Posterior vena cava (tissue), 2 donors: ENCODE measurements around the gene G6PC2. TPM values are rescaled to one million over a fixed set of nuclear protein-coding genes. Genes with fewer than 3 reads are reported as not detected.

Experiments
- DNase-seq: peaks from one replicate; pipeline ENCODE4 v3.0.0-alpha.2; 2020; ENCODE audit warnings: low spot score
- intact Hi-C, 2 donors: fragments of 100-400 bp; cut with DNase I; formaldehyde crosslinking; loops; one replicate each; pipeline versions ENCODE4 v1.14.1 to v1.14.2; 2022 to 2023
- total RNA-seq, 2 donors: library from RNA; stranded (reverse); fragmentation: NEBNext Ultra II Directional; extraction: Animal tissue kit (Norgen Biotek cat#: 25700); gene quantifications; one replicate each; pipeline ENCODE4 v1.2.1, GENCODE V29; 2021
- donor health status: DM: yes; HTN: yes; CAD: no.
- donor health status: DM: yes; HTN: yes; CAD: no.

G6PC2 gene
- total RNA-seq, 2 donors from 2014 or later: 0.14 TPM; not detected in 1

DNA sequence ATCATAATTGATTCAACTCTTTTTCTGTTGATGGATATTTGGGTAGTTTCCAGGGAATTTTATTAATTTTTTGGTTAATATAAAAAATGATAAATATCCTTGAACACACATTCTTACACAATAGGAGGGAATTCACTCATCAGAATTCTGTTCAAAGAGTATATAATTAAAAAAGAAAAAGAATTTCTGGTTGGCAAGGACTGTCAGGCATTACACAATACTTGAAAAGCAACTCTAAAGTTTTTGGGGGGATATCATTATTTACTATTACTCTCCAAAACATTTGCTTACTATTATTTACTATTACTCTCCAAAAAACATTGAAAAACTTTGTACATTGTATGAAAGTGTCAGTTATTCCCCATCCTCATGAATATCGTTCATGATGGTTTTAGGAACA is 38.0 kb downstream of the G6PC2 start:
- intact Hi-C loops: no loop called here
- no peak for DNase-seq

- intact Hi-C loops: no loop called here
- no peak for DNase-seq
Observed at GRCh38 chr2:168939918-168940317, 38.8 kb downstream of the G6PC2 start.

- intact Hi-C loops: no loop called here
- DNase-seq: no peak
Observed at GRCh38 chr2:168941297-168941696, 40.2 kb downstream of the G6PC2 start.

DNA sequence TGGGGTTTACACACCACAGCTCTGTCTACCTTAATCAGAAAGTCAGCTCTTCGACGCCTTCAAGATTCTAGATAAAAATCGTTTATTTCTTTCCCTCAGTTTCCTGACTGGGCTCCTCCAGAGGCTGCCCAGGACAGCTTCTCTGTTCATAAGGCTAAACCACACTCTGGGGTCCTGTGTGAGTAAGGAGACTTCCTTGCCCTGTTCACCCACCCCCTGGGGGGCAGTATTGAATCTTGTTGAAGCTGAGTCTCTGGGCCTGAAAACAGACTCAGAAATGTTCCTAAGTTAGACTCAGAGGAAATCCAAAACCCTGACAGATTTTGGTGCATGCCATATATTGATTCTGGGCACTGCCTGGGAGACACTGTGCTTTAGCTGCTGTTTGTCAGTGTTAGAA is 43.0 kb downstream of the G6PC2 start:
- no peak for DNase-seq
- intact Hi-C loops: no loop called here

GRCh38 chr2:168945508-168945907 is 44.4 kb downstream of the G6PC2 start:
- intact Hi-C loops: loop anchor here in 1 of 2 donors (5.0 kb wide), 1 partner anchor 173 kb away; no protein-coding TSS in a partner anchor
- no peak for DNase-seq

DNA sequence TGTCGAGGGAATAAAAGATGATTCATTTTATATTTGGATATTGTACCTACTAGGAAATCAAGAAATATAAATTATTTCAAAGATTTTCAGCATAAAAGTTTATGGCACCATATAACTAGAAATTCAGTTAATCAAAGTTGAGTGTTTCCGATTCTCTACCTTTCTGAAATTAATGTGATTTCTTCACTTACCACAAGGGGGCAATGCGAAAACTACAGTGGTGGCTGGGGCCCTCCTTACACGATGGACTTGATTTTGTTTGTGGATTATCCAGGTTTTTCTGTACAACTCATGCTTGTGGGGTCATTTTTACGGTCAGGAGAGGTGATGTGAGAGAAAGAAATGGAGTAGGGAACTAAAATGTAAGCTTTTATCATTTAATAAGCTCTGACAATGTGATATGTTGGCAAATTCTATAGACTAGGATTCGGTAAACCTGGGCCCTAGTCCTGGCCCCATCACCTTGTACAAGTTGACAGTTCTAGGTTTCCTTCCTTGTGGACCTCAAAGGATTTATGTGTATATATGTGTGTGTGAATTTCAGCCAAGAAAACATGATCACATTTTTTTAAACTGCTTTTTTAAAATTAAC is 47.6 kb downstream of the G6PC2 start:
- intact Hi-C loops: loop anchor here in 1 of 2 donors (5.0 kb wide), 1 partner anchor 176 kb away; no protein-coding TSS in a partner anchor
- no peak for DNase-seq

DNA sequence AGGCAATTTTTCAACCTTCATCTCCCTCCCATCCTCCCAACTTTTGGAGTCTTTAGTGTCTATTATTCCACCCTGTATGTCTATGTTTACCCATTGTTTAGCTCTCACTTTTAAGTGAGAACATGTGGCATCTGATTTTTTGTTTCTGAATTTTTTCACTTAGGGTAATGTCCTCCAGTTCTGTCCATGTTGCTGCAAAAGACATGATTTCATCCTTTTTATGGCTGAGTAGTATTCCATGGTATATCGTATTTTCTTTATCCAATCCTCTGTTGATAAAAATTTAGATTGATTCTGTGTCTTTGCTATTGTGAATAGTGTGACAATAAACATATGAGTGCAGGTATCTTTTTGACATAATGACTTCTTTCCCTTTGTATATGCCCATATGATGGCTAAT is 48.2 kb downstream of the G6PC2 start:
- intact Hi-C loops: loop anchor here in 1 of 2 donors (5.0 kb wide), 1 partner anchor 177 kb away; no protein-coding TSS in a partner anchor
- DNase-seq: no peak

- intact Hi-C loops: no loop called here
Observed at GRCh38 chr2:168951871-168952270, 50.8 kb downstream of the G6PC2 start.

DNA sequence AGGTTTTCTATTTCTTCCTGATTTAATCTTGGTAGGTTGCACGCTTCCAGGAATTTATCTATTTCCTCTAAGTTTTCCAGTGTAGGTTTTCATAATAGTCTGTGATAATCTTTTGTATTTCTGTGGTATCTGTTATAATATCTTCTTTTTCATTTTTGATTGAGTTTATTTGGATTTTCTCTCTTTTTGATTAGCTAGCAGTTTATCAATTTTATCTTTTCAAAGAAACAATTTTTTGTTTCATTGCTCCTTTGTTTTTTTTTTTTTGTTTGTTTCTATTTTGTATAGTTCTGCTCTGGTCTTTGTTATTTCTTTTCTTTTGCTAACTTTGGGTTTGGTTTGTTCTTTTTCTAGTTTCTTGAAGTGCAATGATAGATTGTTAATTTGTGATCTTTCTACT is 51.3 kb downstream of the G6PC2 start:
- intact Hi-C loops: no loop called here
- DNase-seq: no peak

More at GRCh38 chr2:168951871-168952270, 50.8 kb downstream of the G6PC2 start:
- no peak for DNase-seq

GRCh38 chr2:168954256-168954655 is 53.2 kb downstream of the G6PC2 start:
- no peak for DNase-seq
- intact Hi-C loops: no loop called here

GRCh38 chr2:168955321-168955720 is 54.2 kb downstream of the G6PC2 start:
- intact Hi-C loops: no loop called here
- no peak for DNase-seq

DNA sequence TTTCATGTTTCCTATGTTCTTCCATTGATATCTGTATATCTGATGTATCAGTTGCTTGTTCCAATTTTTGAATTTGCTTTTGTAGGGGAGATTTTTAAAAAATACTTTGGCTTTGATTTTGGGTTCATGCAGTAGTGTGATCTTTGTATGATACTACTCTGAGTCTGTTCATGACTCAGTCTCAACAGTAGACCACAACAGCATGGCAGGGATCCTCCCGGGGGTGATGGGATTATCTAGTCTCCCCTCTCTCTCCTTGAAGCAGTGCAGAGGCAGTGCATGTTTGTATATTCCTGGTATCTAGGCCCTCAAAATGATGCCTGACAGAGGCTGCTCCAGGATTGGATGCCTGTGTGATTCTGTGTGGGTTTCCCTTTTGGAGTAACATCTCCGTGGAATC is 55.3 kb downstream of the G6PC2 start:
- intact Hi-C loops: no loop called here
- DNase-seq: no peak

Other genes with a start within 250 kb of the G6PC2 start
- 10 to 100 TPM; 18.7 to 21.3 TPM for gene NOSTRIN, start 98.7 kb upstream of the G6PC2 start, total RNA-seq
- gene SPC25, start 10.9 kb upstream of the G6PC2 start, total RNA-seq: under 1 TPM in 1 of 2 donors, not detected in 1; 0.42 TPM
- gene ABCB11, start 130.0 kb downstream of the G6PC2 start, total RNA-seq: under 1 TPM in 1 of 2 donors, not detected in 1; 0.09 TPM
- gene DHRS9, start 168.3 kb downstream of the G6PC2 start, total RNA-seq: under 1 TPM; 0.48 to 0.93 TPM